Activated naive CD4-positive, alpha-beta T cell treated with anti-CD3 and anti-CD28 coated beads, Interleukin-2, amount 10 ng/mL, durations not matched to agents 7 days and 5 days (primary cell): ENCODE results near the gene SH2D4B.

ENCODE experiments used
- CTCF ChIA-PET: fragments of 350-600 bp; sonication (Branson Sonifier 250); formaldehyde crosslinking; loops from one replicate; lab custom pipeline; 2021; ENCODE audit warnings: antibody characterized with exemption; lab: Charles Lee
- DNase-seq: peaks from one replicate; pipeline ENCODE4 v3.0.0-alpha.2; 2020
- H3K27ac Mint-ChIP-seq: one replicate; pipeline ENCODE4 v1.8.0; 2021; ENCODE audit warnings: mild to moderate bottlenecking, moderate library complexity, mixed read lengths
- H3K27me3 Mint-ChIP-seq: one replicate; pipeline ENCODE4 v1.8.0; 2021; ENCODE audit warnings: mild to moderate bottlenecking, mixed read lengths
- H3K36me3 Mint-ChIP-seq: one replicate; pipeline ENCODE4 v1.8.0; 2021; ENCODE audit warnings: mixed read lengths
- H3K4me1 Mint-ChIP-seq: one replicate; pipeline ENCODE4 v1.8.0; 2021; ENCODE audit warnings: mixed read lengths
- H3K4me3 Mint-ChIP-seq: one replicate; pipeline ENCODE4 v1.8.0; 2021; ENCODE audit warnings: mild to moderate bottlenecking, moderate library complexity, mixed read lengths
- H3K9me3 Mint-ChIP-seq: one replicate; pipeline ENCODE4 v1.8.0; 2021; ENCODE audit warnings: mixed read lengths

Gene SH2D4B

DNA sequence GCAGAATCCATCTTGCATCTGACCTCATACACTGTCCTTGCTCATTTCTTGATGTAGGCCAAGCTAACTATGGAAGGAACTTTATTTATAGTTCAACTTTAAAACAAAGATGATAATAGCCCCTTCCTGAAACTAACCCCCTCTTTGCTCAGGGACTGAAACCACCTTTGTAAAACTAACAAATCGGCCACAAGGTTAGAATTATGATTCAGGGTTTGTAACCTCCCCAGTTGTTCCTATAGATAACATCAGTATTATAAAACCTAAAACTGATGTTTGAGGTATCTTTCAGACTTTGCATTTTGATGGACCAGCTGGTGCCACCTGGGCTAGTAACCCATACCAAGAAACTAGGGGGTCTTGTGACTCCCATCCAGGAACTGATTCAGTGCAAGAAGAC, 143.4 kb downstream of the SH2D4B start:
- Mint-ChIP-seq H3K9me3 (no peaks in the 10 kb centered on the region), H3K27ac (no peak overlapping the region), H3K27me3 (no peaks in the 10 kb centered on the region), H3K36me3 (no peaks in the 10 kb centered on the region), H3K4me1 (no peaks in the 10 kb centered on the region), H3K4me3 (no peak overlapping the region)
- CTCF ChIA-PET = interaction anchor here (1.6 kb wide), 1 partner anchor 19 kb away, joined by 5 read pairs; no protein-coding TSS in a partner anchor
- DNase-seq = no peak

DNA sequence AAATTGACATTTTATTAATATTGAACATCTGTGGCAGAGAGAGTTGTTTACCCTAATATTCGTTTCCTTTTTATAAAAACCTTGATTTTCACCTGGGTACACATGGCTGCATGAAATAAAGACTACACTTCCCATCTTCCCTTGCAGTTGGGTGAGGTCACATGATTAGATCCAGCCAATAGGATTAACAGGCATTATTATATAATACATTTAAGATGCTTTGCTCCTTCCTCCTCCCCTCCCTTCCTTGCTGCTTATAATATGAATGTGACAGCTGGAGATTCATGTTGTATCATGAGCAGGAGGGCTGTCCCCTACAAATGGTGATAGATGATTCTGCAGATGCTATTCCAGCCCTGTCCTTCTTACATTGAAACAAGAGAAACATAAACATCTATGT, 146.6 kb downstream of the SH2D4B start:
- DNase-seq = no peak
- Mint-ChIP-seq H3K27ac (no peak overlapping the region), H3K36me3 (no peaks in the 10 kb centered on the region), H3K27me3 (no peaks in the 10 kb centered on the region), H3K9me3 (no peaks in the 10 kb centered on the region), H3K4me3 (no peak overlapping the region), H3K4me1 (no peaks in the 10 kb centered on the region)
- CTCF ChIA-PET = interaction anchor here (0.6 kb wide), 1 partner anchor 16 kb away, joined by 3 read pairs; no protein-coding TSS in a partner anchor

DNA sequence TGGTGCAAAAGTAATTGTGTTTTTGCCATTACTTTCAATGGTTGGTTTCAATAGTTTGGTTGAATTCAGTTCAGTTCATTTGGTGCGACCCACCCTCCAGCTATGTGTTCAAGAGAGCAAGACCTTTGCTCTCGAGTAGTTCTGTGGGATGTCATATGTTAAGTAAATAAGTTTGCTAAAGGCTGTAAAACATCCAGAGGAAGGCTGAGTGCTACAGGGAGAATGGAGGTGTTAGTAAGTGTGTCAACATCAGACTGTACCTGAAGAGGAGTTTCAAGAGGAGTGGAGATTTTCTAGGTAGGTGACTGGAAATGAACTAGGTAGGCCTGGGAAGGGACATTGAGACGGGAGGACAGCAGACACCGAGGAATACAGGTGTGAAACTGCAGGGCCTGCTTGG, 147.7 kb downstream of the SH2D4B start:
- DNase-seq = no peak
- CTCF ChIA-PET = no interaction called here
- no peaks in the 10 kb centered on the region for H3K4me1 Mint-ChIP-seq
- H3K27ac Mint-ChIP-seq = no peak overlapping the region
- no peak overlapping the region for H3K4me3 Mint-ChIP-seq
- H3K27me3 Mint-ChIP-seq = peaks cover 3% of the 10 kb centered on the region
- no peaks in the 10 kb centered on the region for H3K36me3 Mint-ChIP-seq
- no peaks in the 10 kb centered on the region for H3K9me3 Mint-ChIP-seq

DNA sequence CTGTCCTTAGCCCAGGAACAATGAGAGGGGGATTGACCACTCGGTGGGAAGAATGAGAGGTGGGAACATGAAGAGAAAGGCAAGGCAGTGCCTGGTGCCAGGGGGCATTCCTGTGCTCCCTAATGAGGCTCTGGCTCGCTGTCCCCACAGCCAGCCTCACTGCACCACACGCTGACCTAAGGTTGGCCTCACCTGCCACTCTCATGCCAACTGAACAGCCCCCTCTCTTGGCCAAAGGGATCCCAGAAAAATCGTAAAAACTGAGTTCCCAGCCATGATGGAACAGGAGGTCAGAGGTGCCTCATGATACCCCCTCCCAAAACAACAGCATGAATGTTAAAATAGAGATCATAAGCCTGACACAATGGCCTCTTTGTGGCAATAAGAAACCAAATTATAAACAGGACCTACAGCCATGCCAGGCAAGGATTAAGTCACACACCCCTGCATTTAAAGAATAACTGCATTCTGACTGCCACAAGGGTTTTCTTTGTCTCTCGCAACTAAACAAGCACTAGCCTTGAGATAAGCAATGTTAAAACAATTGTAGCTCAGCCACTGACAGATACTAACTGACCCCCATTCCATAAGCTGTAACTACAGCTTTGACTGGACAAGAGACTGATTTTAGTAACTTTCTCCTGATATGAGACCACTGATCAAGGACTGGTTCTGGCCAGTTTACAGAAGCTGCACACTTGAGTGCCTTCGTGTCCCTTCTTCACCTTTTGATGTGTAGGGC, 149.2 kb downstream of the SH2D4B start:
- CTCF ChIA-PET = interaction anchor here (1.7 kb wide), 1 partner anchor 13 kb away, joined by 7 read pairs; no protein-coding TSS in a partner anchor
- DNase-seq = no peak
- no peaks in the 10 kb centered on the region for H3K36me3 Mint-ChIP-seq
- no peak overlapping the region for H3K4me3 Mint-ChIP-seq
- no peak overlapping the region for H3K27ac Mint-ChIP-seq
- peaks cover 8% of the 10 kb centered on the region for H3K27me3 Mint-ChIP-seq
- no peaks in the 10 kb centered on the region for H3K9me3 Mint-ChIP-seq
- no peaks in the 10 kb centered on the region for H3K4me1 Mint-ChIP-seq

DNA sequence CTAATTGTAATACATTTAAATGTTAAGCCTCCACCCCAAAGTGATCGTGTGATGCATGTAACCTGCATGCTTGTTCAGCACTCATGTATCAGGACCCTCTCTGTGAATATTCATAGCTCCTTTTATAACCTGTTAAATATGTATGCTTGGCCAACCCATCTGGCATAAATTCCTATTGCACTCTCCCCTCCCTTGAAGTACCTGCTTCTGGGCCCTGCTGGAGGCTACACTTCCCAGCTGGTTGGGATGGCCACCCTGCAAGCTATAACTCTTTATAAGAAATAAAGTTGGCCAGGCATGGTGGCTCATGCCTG, 149.7 kb downstream of the SH2D4B start:
- H3K4me3 Mint-ChIP-seq = no peak overlapping the region
- no peak overlapping the region for H3K27ac Mint-ChIP-seq
- CTCF ChIA-PET = interaction anchor here (1.7 kb wide), 1 partner anchor 13 kb away, joined by 7 read pairs; no protein-coding TSS in a partner anchor
- H3K36me3 Mint-ChIP-seq = no peaks in the 10 kb centered on the region
- DNase-seq = no peak
- no peaks in the 10 kb centered on the region for H3K9me3 Mint-ChIP-seq
- no peaks in the 10 kb centered on the region for H3K4me1 Mint-ChIP-seq
- peaks cover 8% of the 10 kb centered on the region for H3K27me3 Mint-ChIP-seq

DNA sequence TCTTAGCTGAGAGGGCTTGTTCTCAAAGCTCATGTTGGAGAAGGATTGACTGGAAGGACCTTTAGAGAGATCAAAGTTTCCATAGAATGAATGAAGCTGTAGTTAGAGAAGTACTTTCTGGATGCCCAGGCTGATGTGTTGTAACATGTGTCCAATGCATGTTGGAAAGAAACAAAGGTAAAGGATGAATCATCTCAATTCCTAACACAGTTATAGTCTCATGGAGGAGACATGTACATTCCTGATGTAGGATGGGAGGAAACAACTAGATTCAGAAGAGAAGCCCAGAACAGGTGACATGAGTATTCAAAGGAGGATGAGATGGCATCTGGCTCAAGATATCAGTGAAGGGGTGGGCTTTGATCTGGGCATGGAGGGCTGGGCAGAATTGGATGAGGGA, 152.7 kb downstream of the SH2D4B start:
- no peaks in the 10 kb centered on the region for H3K9me3 Mint-ChIP-seq
- H3K36me3 Mint-ChIP-seq = no peaks in the 10 kb centered on the region
- CTCF ChIA-PET = no interaction called here
- H3K27me3 Mint-ChIP-seq = peaks cover 8% of the 10 kb centered on the region
- no peak for DNase-seq
- H3K27ac Mint-ChIP-seq = no peak overlapping the region
- no peaks in the 10 kb centered on the region for H3K4me1 Mint-ChIP-seq
- no peak overlapping the region for H3K4me3 Mint-ChIP-seq

DNA sequence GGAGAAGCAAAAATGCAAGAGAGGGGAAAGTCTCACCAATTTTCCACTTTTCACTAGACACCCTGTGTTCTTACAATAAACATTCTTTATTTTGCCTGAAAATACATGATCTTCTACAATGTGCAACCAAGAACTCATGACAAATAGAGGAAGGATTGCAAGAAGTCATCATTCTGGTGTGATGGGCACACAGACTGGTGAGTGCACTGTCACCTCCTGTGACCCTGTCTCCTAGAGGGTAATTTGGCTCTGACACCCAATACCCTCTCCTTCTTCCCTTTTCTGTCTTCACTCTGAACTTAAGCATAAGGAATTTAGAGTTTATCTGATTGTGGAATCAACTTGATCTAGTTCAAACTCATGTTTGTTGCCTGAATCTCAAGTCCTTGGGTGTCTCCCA, 153.7 kb downstream of the SH2D4B start:
- no peaks in the 10 kb centered on the region for H3K4me1 Mint-ChIP-seq
- no peak overlapping the region for H3K4me3 Mint-ChIP-seq
- peaks cover 8% of the 10 kb centered on the region for H3K27me3 Mint-ChIP-seq
- no peak overlapping the region for H3K27ac Mint-ChIP-seq
- CTCF ChIA-PET = no interaction called here
- no peak for DNase-seq
- H3K9me3 Mint-ChIP-seq = no peaks in the 10 kb centered on the region
- H3K36me3 Mint-ChIP-seq = no peaks in the 10 kb centered on the region

DNA sequence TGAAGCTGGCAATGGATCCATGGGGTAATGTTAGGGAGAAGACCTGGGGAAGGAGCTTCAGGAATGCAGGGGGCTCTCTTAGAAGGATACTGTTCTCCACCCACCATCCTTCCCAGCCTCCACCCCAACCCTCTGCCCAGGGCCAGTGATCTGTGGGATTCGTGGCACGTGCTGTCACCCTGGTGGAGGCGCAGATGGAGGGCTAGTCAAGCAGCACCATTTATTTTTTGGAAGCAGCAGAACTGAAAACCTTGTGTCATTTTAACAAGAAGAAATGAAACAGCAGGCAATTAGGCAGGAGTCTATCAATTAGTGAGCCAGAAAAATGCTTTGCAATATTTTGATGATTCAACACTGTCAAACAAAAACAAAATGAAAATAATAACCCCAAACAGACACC, 155.9 kb downstream of the SH2D4B start:
- no peaks in the 10 kb centered on the region for H3K4me1 Mint-ChIP-seq
- no peaks in the 10 kb centered on the region for H3K9me3 Mint-ChIP-seq
- H3K4me3 Mint-ChIP-seq = no peak overlapping the region
- CTCF ChIA-PET = no interaction called here
- H3K36me3 Mint-ChIP-seq = no peaks in the 10 kb centered on the region
- no peak overlapping the region for H3K27ac Mint-ChIP-seq
- peaks cover 8% of the 10 kb centered on the region for H3K27me3 Mint-ChIP-seq
- no peak for DNase-seq

DNA sequence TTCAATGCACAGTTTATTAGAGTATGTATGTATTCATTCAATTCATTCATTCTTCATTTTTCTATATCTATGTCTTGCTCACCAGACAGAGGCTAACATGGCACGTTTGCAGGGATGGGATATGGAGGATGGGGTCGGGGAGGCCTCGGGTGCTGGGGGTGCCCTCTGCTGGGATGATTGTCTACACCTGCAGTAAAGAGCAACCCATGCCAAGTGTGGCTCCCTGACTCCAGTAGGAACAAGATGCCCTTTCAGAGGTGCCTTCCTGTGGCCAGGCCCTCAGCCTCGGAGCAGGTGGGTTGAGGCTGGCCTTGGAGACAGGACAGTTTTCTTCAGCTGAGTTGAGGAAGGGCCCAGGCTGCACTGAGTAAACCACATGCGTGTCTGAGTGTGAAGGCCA, 157.2 kb downstream of the SH2D4B start:
- Mint-ChIP-seq H3K27ac (no peak overlapping the region), H3K4me1 (no peaks in the 10 kb centered on the region), H3K27me3 (peaks cover 15% of the 10 kb centered on the region), H3K9me3 (no peaks in the 10 kb centered on the region), H3K36me3 (no peaks in the 10 kb centered on the region), H3K4me3 (no peak overlapping the region)
- no peak for DNase-seq
- CTCF ChIA-PET = interaction anchor here (1.1 to 2.1 kb wide), 2 partner anchors 33 to 250 kb away, joined by 3 to 9 read pairs; no protein-coding TSS in a partner anchor
